AG08395 (cell line): ENCODE measurements around the gene GMPR2.

Experiments
- DNase-seq: peaks from one replicate; pipeline ENCODE4 v3.0.0; 2012; ENCODE audit warnings: mixed read lengths, low spot score

The GMPR2 gene

DNA sequence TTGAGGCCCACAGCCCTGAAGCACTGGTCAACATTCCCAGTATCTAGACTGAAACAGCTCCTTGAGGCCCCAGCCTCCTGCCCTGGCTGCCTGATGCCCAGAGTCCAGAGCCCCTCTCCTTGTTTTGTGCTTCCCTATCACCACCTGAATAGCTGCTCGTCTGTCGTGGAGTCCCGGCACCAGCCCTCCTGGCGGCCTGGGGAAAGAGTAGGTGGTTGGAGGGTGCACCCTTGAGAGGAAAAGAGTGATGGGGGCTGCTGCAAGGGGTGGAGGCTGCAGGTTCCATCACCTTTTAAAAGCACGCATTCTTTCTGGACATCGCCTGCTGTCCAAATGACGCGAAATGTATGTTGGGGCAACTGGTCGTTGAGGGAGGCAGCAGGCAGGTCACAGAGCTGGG lies 35.5 kb downstream of the GMPR2 start:
- DNase-seq: no peak

DNA sequence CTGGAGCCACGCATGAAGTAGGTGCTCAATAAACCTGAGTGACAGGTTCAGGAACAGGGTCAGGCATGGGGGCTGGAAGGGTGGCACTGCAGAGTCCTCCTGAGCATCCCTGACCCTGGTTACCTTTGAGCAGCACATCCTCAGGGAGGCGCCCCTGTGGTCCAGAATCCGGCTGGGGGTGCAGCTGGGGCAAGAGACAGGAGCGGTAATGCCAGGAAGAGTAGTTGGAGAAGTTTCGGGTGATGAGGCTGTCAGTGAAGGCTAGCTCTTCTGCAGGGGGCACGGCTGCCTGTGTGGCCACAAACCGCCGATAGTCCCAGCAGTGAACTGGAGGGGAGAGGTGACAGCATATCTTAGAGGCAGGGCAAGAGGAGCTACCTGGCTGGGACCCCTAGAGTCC lies 36.6 kb downstream of the GMPR2 start:
- no peak for DNase-seq

DNA sequence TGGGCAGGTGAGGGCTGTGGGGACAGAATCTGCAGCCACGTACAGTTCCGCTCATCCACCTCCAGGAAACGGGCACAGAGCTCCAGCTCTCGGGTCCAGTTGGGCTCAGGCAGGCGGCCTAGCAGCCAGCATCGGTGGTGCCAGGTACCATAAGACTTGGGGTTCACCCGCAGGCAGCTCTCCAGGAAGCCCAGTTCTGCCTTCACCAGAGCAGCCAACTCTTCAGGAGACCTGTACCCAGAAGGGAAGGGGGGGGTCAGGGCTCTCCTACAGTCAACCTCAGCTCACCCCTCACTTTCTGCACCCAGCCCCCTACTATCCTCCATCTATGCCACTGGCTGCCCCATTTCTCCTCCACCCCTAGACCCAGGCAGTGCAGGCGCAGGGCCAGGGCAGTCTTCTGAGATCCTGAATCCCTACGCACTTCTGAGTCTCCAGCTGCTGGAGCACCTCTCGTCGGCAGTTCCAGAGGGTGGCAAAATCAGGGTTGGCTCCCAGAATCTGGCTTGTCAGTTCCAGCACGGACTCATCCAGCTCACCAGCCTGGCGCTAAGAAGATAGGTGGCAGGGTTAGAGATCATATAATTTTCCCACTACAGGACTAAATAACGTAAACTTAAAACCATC lies 37.3 kb downstream of the GMPR2 start:
- no peak for DNase-seq

DNA sequence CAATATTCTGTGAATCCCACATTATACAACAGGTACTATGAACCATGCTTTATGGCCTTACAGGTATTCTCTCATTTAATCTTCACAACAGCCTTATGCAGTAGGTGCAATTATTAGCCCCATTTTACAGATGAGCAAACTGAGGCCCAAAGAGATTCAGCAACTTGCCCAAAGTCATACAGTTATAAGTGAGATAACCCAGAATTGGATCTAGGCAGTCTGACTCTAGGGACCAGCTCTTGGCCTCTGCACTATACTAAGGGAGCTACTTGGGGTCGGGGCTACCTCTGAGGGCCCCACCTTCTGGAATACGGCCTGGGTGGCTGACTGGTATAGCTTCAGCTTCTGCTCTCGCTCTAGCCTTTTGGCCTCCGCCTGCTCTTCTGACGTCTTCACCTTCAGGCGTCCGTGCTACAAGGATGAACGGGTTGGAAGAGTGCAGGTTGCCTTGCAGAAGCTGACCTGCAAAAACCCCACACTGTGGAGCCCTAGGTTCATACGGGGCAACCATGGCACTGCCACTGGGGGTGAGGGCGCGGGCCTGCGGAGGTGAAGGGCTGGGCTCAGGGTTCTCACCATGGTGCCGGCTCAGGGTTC lies 37.9 kb downstream of the GMPR2 start:
- DNase-seq: no peak

DNA sequence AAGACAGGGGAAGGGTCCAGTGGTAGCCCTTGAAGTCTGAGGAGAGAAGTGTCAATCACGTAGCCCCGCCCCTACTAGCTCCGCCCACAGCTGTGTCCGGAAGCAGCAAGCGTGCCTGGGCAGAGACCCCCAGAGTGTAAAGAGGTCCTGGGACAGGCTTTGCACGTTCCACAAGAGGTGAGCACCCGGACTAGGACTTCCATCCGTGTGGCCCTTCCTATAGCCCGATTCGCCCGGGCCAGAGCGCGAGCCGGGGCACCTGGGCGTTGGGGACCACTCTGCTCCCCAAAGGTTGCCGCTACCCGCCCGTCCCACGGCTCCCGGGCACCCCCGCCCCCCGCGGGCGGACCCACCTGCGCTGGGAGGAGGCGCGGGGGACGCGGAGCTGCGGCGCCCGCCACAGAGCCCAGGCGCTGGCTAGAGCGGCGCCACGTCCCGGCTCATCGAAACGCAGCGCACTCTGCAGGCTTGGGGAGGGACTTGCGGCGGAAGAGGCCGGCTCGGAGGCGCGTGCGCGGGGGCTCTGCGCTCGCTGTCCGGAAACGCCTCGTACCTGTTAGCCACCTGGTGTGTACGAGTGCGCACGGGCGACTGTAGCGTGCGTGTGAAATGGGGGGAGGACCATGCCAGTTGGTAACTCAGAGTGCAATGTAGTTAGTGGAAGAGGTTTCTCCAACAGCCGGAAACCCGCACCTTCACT lies 38.6 kb downstream of the GMPR2 start, which contains the start of gene RABGGTA:
Gene RABGGTA, minus strand, starts transcription at position 464 of the 700 bp plus-strand sequence. CDS start 482 bp downstream, outside the sequence.
- peak; percentile 96 for DNase-seq

DNA sequence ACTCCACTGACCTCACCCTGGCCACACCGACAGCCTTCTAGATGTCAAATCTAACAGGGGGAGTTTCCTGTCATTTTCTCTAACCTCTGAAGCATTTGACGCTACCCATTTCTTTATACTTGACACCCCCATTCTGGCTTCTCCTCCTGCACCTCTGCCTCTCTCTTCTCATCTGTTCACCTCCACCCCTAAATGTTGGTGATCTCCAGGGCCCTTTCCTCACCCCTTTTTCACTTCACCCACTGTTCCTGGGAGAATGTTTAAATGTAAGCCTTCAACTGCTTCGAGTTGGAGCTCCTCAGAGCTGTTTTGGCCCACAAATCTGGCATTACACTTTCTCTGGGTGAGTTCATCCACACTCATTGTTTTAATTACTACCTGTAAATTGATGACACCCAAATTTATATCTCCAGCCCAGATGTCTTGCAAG lies 39.1 kb downstream of the GMPR2 start:
- no peak for DNase-seq

DNA sequence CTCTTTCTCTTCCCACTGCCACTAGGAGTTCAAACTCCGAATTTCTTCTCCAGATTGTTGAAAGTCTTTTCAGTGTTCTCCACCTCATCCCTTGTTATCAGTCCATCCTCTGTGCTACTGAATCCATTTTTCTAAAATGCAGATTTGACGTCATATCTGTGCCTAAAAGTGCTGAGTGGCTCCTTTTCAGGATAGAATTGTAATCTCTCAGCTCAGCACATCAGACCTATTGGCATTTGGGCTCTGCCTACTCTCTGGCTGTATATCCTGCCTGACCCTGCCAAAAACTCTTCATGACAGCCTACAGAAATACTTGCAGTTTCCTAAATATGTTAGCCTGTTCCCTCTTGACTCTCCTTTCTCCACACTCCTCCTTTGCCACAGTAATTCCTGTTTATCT lies 39.7 kb downstream of the GMPR2 start:
- DNase-seq: no peak

DNA sequence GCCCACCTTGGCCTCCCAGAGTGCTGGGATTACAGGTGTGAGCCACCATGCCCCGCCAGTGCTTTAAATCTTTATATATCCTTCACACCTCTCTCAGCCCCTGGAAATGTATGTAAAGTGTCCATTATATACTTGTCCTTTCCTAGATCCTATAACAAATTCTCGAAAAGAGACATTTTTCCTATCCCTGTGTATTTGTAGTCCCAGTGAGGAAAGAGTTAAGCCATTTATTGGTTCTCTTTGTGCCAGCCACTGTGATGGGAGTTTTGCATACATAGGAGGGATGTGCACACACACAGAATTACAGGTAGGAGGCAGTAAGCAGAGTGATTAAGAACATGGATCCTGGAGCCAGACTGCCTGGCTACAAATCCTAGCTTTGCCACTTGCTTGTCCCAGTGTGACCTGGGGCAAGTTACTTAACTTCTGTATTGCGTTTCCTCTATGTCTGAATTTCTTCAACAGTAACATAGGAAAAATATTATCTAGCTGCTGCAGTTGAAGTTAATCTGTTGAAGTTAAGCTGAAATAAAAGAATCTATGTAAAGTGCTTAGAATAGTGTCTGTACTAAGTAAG lies 40.8 kb downstream of the GMPR2 start:
- DNase-seq: no peak

DNA sequence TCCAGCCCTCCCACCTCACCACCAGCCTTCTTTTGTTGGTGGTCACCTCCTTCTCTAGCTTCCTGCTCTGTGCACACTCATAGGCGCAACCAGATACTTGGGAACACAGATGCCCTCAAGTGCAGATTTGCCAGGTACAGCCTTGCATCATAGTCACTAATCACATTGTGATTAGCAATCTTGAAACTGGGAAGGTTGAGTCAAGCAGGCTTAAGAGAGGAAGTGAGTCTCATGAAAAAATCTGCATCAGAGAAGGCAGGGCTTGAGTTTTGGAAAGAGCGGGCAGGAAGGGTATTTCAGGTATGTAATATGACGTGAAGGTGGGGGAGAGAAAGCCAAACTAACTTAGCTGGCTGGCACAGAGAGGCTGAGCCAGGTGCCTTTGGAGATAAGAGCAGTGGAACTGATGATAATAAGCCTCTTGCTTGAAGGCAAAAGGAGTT lies 41.4 kb downstream of the GMPR2 start:
- no peak for DNase-seq

DNA sequence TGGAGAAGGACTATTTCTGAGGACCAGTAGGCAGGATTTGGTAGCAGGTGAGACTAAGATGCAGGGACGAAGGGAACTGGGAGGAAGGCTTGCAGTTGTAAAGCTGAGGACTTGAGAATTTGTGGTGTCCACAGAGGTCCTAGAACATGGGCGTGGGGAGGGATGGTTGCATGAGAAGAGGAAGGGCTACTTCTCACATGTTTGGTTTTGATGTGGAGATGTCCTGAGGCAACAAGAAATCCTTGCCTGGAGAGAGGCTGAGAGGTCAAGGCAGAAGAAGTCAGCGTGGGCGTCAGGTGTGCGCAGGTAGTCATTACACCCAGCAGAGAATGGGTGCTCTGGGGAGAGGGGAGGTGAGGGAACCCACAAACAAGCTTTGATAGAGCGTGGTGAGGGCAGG lies 44.3 kb downstream of the GMPR2 start:
- no peak for DNase-seq

DNA sequence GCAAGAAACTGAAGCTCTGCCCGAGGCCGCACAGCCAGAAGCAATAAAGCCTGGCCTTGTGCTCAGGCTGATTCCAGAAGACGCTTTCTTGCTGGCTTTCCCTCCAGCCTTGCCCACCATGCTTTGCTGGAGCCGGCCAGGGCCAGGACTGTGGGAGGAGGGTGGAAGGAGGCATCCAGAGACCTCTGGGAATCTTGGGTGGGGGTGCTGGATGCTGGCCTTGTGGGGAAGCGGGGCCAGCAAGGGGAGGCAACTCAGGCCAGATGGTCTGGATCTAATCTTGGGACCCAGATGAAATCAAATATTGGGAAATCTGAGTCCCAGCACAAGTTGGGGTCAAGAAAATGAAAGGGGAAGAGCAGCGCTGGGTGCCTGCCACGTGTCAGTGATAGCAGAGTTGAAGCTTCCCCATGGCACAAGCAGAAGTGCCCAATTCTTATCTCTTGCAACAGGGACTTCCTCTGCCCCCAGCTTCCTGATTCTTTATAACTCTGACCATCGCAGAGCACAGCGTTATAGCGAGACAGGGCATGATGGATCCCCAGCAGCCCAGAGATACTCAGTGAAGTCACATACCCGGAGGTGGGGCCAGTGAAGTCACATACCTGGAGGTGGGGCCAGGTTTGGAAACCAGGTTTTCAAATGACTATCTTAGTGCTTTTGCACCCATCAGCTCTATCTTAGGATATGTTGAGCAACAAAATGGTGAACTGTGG lies 45.0 kb downstream of the GMPR2 start:
- DNase-seq: no peak

DNA sequence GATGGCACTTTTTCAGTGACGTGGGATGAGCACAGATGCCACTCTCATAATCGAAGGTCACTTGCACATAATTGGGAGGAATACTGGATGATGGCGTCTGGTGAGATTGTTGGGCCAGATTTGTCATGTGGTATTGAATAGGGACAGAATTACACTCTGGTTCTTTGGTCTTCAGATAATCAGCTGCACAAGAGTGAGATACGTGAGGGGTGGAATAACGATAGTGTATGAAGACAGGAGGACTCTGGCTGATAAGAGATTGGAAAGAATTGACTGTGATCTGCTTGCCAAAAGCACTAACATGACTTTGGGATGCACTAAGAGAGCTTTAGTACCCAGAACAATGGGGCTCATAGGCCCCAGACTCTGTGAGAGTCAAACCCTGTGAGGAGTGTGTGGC lies 45.7 kb downstream of the GMPR2 start:
- DNase-seq: no peak

DNA sequence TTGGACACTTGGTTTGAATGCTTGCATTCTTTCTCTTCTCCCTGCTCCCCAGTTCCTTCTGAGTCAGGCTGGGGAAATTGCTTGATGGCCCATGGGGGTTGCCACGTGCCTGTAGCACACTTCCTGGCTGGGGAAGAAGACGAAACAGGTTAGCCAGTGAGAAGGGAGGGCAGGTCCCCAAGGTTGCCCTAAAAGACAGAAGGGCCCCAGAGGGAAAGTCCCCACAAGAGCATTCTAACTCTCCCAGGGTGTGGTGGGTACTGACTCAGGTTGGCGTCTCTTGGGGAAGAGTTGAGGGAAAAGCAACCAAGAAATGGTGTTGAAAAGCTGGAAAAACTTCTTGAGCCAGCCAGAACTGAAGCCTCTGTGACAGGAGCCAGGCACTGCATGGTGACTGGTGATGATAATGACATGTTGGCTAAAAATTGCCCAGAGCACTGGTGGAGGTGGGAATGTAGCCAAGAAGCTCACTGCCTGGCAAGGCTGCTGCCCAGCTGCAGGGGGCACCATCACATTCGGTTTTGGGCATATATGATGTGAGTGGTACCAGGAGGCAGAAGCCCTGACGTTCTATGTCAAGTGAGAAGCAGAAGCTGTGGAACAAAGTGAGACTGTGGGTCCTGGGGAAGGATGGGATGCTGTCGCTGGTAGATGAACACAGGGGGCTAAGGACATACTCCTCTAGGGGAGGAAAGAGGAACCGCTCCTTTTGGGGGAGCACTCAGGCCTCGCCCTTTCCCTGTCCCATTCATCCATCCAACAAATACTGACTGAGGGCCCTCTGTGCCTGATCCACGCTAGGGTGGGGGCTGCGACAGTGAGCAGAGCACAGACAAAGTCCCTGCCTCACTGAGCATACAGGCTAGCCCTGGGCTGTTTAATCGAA lies 46.8 kb downstream of the GMPR2 start:
- peak; percentile 20 for DNase-seq

DNA sequence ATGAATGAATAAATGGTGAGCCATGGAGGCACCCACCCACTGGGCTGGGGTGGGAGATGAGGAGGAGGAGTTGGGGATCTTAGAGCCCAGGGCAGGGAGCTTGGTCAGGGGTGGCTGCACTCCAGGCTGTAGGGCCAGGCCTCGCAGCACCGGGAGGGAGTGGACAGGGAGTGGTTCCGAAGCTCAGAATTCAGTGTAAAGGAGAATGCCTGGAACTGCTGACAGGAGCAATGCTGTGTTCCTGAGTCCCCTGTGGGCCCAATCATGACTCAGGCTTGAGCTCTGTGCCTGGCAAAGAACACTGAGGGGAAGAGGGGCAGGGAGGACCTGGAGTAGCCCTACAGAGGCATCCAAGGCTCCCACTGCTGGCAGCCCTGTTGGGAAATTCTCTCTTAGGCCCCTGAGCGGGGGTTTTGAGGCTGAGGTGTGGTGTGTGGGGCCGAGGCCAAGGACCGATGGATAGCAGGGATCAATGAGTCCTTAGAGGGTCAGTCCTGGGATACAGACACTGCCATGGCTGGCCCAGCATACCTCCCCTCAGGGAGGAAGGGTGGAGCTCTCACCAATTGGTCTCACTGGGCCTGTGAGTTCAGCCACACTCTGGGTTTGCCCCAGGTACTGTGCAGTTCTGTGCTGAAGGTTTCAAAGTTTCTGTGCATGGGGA lies 48.2 kb downstream of the GMPR2 start:
- no peak for DNase-seq

DNA sequence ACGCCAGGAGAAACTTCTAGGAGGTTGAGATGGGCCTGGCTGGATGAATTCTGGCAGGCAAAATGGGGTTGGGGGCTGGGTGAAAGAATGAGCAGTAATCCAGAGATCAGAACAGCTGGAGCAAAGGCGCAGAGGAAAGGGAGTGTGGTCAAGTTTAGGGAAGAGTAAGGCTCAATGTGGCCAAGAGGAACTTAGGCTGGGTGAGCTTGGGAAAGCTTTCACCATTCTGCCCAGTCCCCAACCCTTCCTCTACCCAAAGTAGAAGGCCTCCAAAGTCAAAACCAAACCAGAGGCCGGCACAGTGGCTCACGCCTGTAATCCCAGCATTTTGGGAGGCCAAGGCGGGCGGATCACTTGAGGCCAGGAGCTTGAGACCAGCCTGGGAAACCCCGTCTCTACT lies 48.9 kb downstream of the GMPR2 start:
- DNase-seq: no peak

DNA sequence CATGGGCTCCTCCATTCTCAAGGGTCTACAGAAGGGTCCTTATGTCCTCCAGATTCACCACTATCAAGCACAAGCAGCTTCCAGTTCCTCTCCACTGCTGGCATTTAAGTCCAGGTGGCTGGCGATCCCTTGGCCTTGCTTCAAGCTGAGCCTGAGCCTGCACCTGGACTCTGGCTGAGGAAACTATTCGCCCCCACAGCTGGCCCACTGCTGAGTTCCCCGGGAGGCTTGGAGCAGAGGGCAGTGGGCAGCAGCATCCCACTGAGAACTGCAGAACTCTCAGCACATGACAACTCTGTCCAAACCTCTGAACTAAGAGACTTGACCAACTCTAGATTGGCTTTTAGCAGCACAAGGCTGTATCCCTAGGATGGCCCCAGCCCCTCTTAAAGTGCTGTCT lies 50.0 kb downstream of the GMPR2 start:
- no peak for DNase-seq

DNA sequence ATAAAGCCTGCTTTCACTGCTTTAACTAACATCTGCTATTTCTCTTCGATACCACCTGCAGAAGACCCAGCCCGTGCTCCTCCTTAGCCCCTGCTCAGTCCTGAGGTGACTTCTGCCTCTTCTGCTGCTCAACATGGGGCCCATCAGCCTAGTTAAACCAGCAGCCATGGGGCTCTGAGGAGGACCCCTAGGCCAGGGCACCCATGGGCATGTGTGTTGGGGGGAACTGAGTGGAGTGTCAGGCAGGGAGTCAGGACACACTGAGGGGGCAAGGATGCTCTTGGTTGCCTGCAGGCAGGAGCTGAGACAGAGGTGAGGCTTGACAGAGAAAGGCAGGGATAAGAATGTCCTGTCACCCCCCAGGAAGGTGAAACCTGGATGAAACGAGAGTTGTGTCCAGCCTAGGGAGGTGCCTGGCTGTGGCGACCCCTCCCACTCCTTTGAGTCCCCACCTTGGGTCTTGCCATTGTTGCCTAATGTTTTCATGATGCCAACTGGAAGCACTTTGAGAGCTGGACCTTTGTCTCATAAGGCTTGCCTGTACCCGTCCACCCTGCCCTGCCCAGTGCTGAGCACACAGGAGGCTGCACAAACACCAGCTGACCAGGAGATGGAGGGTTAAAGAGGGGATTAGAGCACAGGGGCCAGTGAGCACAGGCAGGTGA lies 51.2 kb downstream of the GMPR2 start:
- DNase-seq: no peak

DNA sequence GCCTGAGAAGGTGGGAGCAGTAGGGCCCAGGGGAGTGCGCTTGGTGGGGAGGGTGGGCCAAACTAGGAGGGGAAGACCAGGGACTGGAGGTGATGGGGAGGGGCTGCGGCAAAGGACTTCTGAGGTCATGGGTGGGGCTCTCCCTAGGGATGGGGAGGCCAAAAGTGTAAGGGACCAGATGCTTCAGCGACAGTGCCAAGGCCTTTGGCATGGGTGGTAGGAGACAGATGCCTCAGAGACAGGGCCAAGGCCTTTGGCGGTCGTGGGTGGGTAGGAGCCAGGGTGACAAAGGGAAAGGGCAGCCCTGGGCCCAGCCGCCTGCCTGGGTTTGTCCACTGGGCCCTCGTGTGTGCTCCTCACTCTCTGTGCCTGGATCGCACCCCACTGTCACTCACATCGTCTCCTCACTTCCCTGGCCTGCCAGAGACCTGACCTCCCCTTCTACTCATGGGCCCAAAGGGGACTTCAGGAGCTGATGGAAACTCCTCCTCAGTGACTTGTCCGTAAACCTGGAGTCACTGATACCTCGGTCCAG lies 51.8 kb downstream of the GMPR2 start:
- DNase-seq: no peak

DNA sequence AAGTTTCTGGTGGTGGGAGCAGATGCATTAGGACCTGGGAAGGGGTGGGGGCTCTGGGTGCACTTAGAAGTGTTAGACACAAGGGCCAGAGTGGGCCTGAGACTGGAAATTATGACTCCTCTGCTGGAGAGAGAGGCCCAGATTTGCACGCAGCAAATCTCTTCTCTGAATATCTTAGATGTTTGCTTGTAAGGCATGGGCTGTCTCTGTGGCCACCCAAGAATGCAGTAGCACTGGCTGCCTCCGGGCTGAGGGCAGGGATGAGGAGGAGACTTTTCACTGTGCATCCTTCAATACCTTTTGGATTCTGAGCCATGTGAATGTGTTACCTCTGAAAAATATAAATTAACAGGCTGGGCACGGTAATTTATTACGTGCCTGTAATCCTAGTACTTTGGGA lies 52.6 kb downstream of the GMPR2 start:
- peak; percentile 26 for DNase-seq

DNA sequence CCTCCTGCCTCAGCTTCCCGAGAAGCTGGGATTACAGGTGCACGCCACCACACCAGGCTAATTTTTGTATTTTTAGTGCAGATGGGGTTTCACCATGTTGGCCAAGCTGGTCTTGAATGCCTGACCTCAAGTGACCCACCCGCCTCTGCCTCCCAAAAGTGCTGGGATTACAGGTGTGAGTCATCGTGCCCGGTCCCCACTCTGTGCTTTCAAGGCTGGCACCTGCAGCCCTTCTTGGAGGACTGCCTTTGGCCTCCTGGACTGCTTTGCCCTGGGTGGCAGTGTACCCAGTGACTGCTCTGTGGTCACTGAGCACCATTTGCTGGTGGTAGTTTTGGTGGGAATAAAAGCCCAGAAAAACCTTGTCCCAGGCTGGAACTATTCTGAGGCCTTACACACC lies 54.3 kb downstream of the GMPR2 start:
- DNase-seq: no peak
